Panc1 (cell line): ENCODE measurements around the gene SERGEF. TPM values are rescaled to one million over a fixed set of nuclear protein-coding genes. Genes with fewer than 3 reads are reported as not detected.
A peak's percentile ranks its signal among the peaks of the same experiment; 100 is the strongest.

Experiments
- ATAC-seq: fragments of 200-7000 bp; cut with Tn5 transposase; 2 replicates; pipeline ENCODE4 v1.9.1; 2020; ENCODE audit warnings: mild to moderate bottlenecking, moderate library complexity
- BruUV-seq: library from RNA; stranded (reverse); fragments of 400-500 nt; replicated peaks from 2 replicates; lab custom pipeline; 2021; lab: Mats Ljungman, UMichigan
- CTCF ChIA-PET: fragments of 300-600 bp; sonication (Branson Sonifier 250); formaldehyde crosslinking; loops from one replicate; lab custom pipeline; 2022; ENCODE audit warnings: antibody characterized with exemption; lab: Charles Lee
- POLR2A ChIA-PET: fragments of 300-600 bp; sonication (Branson Sonifier 250); formaldehyde crosslinking; loops from one replicate; lab custom pipeline; 2022; ENCODE audit warnings: antibody characterized with exemption; lab: Charles Lee
- DNase-seq: peaks from one replicate; pipeline ENCODE4 v3.0.0-alpha.2; 2010; ENCODE audit warnings: low read depth, low spot score
- H3K27ac ChIP-seq: 2 replicates; pipeline ENCODE4 v1.5.1; 2011; ENCODE audit warnings: mild to moderate bottlenecking, low read length, inconsistent platforms
- H3K27me3 ChIP-seq: fragments of 200-500 bp; sonication (Bioruptor generic); 2 replicates; pipeline ENCODE4 v1.6.0; 2014; ENCODE audit warnings: low read length, inconsistent platforms; ENCODE audit not compliant: control insufficient read depth, insufficient read depth
- H3K36me3 ChIP-seq: fragments of 200-500 bp; sonication (Bioruptor generic); 2 replicates; pipeline ENCODE4 v1.5.1; 2014; ENCODE audit warnings: inconsistent platforms, mild to moderate bottlenecking, low read length, moderate library complexity; ENCODE audit not compliant: control insufficient read depth, insufficient read depth
- H3K4me1 ChIP-seq: 2 replicates; pipeline ENCODE4 v1.5.1; 2011; ENCODE audit warnings: inconsistent platforms, mild to moderate bottlenecking, low read length, moderate library complexity; ENCODE audit not compliant: control insufficient read depth, insufficient read depth
- H3K4me3 ChIP-seq, 2 experiments: 2 replicates each; pipeline ENCODE4 v1.5.1; 2011 to 2012; ENCODE audit warnings: low read depth in 2 of 2, low read length in 2 of 2, mild to moderate bottlenecking in 2 of 2, inconsistent platforms in 1 of 2, moderate library complexity in 1 of 2
- H3K9me3 ChIP-seq: fragments of 200-500 bp; sonication (Bioruptor generic); 2 replicates; pipeline ENCODE4 v1.5.1; 2014; ENCODE audit warnings: low read depth, mild to moderate bottlenecking, inconsistent platforms, low read length, moderate library complexity; ENCODE audit not compliant: control insufficient read depth, insufficient read depth
- CTCF ChIP-seq: fragments of 450-650 bp; IDR thresholded peaks from 2 replicates; pipeline ENCODE4 v1.5.1; 2017; ENCODE audit warnings: mild to moderate bottlenecking
- POLR2AphosphoS5 ChIP-seq: IDR thresholded peaks from 2 replicates; pipeline ENCODE4 v1.6.1; 2012; ENCODE audit warnings: mild to moderate bottlenecking, low read depth, low read length, moderate library complexity
- SIN3A ChIP-seq: IDR thresholded peaks from 2 replicates; pipeline ENCODE4 v1.6.1; 2012; ENCODE audit warnings: low read depth, mild to moderate bottlenecking, low read length, moderate library complexity, borderline replicate concordance; ENCODE audit not compliant: insufficient read depth
- TCF7L2 ChIP-seq: IDR thresholded peaks from 2 replicates; pipeline ENCODE4 v1.6.1; 2011; ENCODE audit warnings: mild to moderate bottlenecking, low read depth, low read length, inconsistent platforms
- in situ Hi-C: cut with HindIII; loops from 2 replicates; pipeline ENCODE4 v1.10.0; 2016; ENCODE audit warnings: low sequenced_read_pairs, low pct_unique_long_range_greater_than_20kb
- intact Hi-C: fragments of 100-400 bp; cut with micrococcal nuclease; formaldehyde crosslinking; loops from one replicate; pipeline ENCODE4 v1.10.0; 2022; ENCODE audit not compliant: unreplicated experiment
- total RNA-seq: library from RNA; stranded (reverse); gene quantifications from one replicate; pipeline ENCODE4 v1.2.1, GENCODE V29; 2021; ENCODE audit not compliant: unreplicated experiment
- TF ChIP-seq, protein P1 (sequence below), 2 experiments: IDR thresholded peaks; 2 replicates each; pipeline ENCODE4 v1.6.1; 2011 to 2012; ENCODE audit warnings: low read depth in 2 of 2, control low read depth in 1 of 2, low read length in 1 of 2, mild to moderate bottlenecking in 1 of 2, moderate library complexity in 1 of 2; ENCODE audit not compliant: insufficient read depth in 1 of 2

The SERGEF gene
- total RNA-seq, 1 experiment from 2014 or later, result 35.5 TPM

- Histone ChIP-seq H3K27ac (no peak overlapping the region), H3K27me3 (no peaks in the 10 kb centered on the region), H3K4me3 (no peak overlapping the region), H3K36me3 (no peaks in the 10 kb centered on the region), H3K9me3 (no peaks in the 10 kb centered on the region), H3K4me1 (no peaks in the 10 kb centered on the region)
- ChIA-PET CTCF (no interaction called here), POLR2A (no interaction called here)
- no peak for TF ChIP-seq SIN3A
- TF ChIP-seq TCF7L2, result no peak
- no peak for TF ChIP-seq CTCF
- TF ChIP-seq, protein P1, sequence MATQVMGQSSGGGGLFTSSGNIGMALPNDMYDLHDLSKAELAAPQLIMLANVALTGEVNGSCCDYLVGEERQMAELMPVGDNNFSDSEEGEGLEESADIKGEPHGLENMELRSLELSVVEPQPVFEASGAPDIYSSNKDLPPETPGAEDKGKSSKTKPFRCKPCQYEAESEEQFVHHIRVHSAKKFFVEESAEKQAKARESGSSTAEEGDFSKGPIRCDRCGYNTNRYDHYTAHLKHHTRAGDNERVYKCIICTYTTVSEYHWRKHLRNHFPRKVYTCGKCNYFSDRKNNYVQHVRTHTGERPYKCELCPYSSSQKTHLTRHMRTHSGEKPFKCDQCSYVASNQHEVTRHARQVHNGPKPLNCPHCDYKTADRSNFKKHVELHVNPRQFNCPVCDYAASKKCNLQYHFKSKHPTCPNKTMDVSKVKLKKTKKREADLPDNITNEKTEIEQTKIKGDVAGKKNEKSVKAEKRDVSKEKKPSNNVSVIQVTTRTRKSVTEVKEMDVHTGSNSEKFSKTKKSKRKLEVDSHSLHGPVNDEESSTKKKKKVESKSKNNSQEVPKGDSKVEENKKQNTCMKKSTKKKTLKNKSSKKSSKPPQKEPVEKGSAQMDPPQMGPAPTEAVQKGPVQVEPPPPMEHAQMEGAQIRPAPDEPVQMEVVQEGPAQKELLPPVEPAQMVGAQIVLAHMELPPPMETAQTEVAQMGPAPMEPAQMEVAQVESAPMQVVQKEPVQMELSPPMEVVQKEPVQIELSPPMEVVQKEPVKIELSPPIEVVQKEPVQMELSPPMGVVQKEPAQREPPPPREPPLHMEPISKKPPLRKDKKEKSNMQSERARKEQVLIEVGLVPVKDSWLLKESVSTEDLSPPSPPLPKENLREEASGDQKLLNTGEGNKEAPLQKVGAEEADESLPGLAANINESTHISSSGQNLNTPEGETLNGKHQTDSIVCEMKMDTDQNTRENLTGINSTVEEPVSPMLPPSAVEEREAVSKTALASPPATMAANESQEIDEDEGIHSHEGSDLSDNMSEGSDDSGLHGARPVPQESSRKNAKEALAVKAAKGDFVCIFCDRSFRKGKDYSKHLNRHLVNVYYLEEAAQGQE (IDR thresholded peaks at IDR 0.05; ENCODE audit: insufficient read depth in 1 of 2, low read depth in 2 of 2, low read length in 1 of 2), result no peak
- TF ChIP-seq POLR2AphosphoS5, result no peak
- intact Hi-C loops (no loop called here), in situ Hi-C loops (no loop called here)
- ATAC-seq (no peak), DNase-seq (no peak)
- no TSS peak for BruUV-seq
Observed at GRCh38 chr11:17788084-17788483, 224.8 kb downstream of the SERGEF start.

DNA sequence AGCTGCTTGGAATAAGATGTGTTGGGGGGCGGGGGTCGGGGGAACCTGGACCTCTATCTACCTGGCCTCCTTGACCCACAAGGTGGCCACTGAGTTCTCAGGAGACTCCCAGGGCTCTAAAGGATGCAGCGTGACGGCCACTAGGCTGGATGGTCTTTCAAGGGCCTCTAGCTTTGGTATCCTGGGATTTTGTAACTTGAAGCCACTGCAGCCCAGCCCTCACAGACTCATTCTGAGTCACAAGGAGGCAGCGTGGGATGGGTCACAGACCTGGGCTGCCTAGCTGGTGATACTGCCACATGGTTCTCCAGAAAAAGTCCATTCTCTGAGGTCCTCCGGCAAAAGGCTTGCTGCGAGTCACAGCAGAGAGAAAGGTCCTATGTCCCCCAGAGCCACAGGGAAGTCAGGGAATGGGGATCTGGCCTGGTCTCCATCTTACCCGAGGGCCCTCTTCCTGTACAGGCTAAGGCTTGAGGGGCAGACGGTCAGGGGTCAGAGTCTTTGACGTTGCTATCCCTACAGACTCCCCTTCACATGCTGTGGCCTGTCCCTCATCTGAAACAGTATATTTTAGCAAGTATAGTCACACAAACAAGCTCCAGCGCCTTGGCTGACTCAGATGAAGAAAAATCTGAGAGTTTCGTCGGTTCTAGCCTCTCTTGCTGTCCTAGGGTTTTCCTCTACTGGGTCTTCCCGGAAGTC is 225.9 kb downstream of the SERGEF start:
- Histone ChIP-seq H3K27me3 (no peaks in the 10 kb centered on the region), H3K27ac (no peak overlapping the region), H3K4me3 (no peak overlapping the region), H3K4me1 (no peaks in the 10 kb centered on the region), H3K36me3 (no peaks in the 10 kb centered on the region), H3K9me3 (no peaks in the 10 kb centered on the region)
- TF ChIP-seq POLR2AphosphoS5 (no peak), TCF7L2 (no peak), SIN3A (no peak), CTCF (no peak)
- TF ChIP-seq, protein P1 (IDR thresholded peaks at IDR 0.05; ENCODE audit: insufficient read depth in 1 of 2, low read depth in 2 of 2, low read length in 1 of 2), result no peak
- no peak for DNase-seq
- in situ Hi-C loops, result no loop called here
- no TSS peak for BruUV-seq
- ChIA-PET CTCF (interaction anchor here (0.6 kb wide), 1 partner anchor 186 kb away, joined by 4 read pairs; no protein-coding TSS in a partner anchor), POLR2A (no interaction called here)
- ATAC-seq, result 0 out of 2 replicates have a peak, but pooled peaks have one; percentile 58
- intact Hi-C loops, result no loop called here
